GM23248 (cell line): Measurements from ENCODE around the gene CD47. TPM values are rescaled to one million over a fixed set of nuclear protein-coding genes. Genes with fewer than 3 reads are reported as not detected.

Source experiments
- DNase-seq: peaks from one replicate; pipeline ENCODE4 v3.0.0-alpha.2; 2015
- H2AFZ ChIP-seq: fragments of 200-600 bp; sonication (generic); 2 replicates; pipeline ENCODE4 v1.6.1; 2016; ENCODE audit warnings: antibody characterized with exemption
- H3F3A ChIP-seq: fragments of 200-600 bp; sonication (generic); 2 replicates; pipeline ENCODE4 v1.6.1; 2016; ENCODE audit warnings: mild to moderate bottlenecking, antibody characterized with exemption, mixed run types; ENCODE audit not compliant: insufficient read depth
- H3K27ac ChIP-seq: fragments of 200-600 bp; sonication (generic); 2 replicates; pipeline ENCODE4 v1.5.1; 2016; ENCODE audit warnings: mild to moderate bottlenecking
- H3K27me3 ChIP-seq: fragments of 200-600 bp; sonication (generic); replicated peaks from 2 replicates; pipeline ENCODE4 v1.6.1; 2016; ENCODE audit warnings: mild to moderate bottlenecking; ENCODE audit not compliant: insufficient read depth
- H3K36me3 ChIP-seq: fragments of 200-600 bp; sonication (generic); 2 replicates; pipeline ENCODE4 v1.6.1; 2016; ENCODE audit warnings: low read depth, mild to moderate bottlenecking
- H3K4me1 ChIP-seq: fragments of 200-600 bp; sonication (generic); 2 replicates; pipeline ENCODE4 v1.6.1; 2016; ENCODE audit warnings: mild to moderate bottlenecking; ENCODE audit not compliant: insufficient read depth
- H3K4me2 ChIP-seq: fragments of 200-600 bp; sonication (generic); one replicate; pipeline ENCODE4 v1.6.1; 2016; ENCODE audit warnings: mild to moderate bottlenecking; ENCODE audit not compliant: unreplicated experiment
- H3K4me3 ChIP-seq: fragments of 200-600 bp; sonication (generic); 2 replicates; pipeline ENCODE4 v1.5.1; 2016; ENCODE audit warnings: mild to moderate bottlenecking
- H3K79me2 ChIP-seq: fragments of 200-600 bp; sonication (generic); 2 replicates; pipeline ENCODE4 v1.6.1; 2016; ENCODE audit warnings: mild to moderate bottlenecking; ENCODE audit not compliant: insufficient read depth
- H3K9ac ChIP-seq: fragments of 200-600 bp; sonication (generic); 2 replicates; pipeline ENCODE4 v1.6.1; 2016; ENCODE audit warnings: mild to moderate bottlenecking
- H3K9me2 ChIP-seq: fragments of 200-600 bp; sonication (generic); 2 replicates; pipeline ENCODE4 v1.6.1; 2016; ENCODE audit warnings: mixed run types, mild to moderate bottlenecking, moderate library complexity; ENCODE audit not compliant: insufficient read depth
- H3K9me3 ChIP-seq: fragments of 200-600 bp; sonication (generic); one replicate; pipeline ENCODE4 v1.6.1; 2017; ENCODE audit warnings: low read depth
- H4K20me1 ChIP-seq: fragments of 200-600 bp; sonication (generic); 2 replicates; pipeline ENCODE4 v1.6.0; 2016; ENCODE audit not compliant: insufficient read depth
- EZH2 ChIP-seq: fragments of 200-600 bp; sonication (generic); IDR thresholded peaks from 2 replicates; pipeline ENCODE4 v1.6.1; 2018; ENCODE audit warnings: antibody characterized with exemption, mild to moderate bottlenecking; ENCODE audit not compliant: insufficient read depth, poor library complexity, severe bottlenecking
- EZH2phosphoT487 ChIP-seq: fragments of 200-600 bp; sonication (generic); IDR thresholded peaks from 2 replicates; pipeline ENCODE4 v1.6.1; 2018; ENCODE audit warnings: antibody characterized with exemption, moderate library complexity, mild to moderate bottlenecking, low read depth; ENCODE audit not compliant: insufficient read depth
- WGBS, 2 experiments: methylation state at CpG; one replicate each; pipeline ENCODE4 v1.1.6; 2015 to 2017; ENCODE audit warnings: low lambda C conversion rate in 2 of 2, low coverage in 1 of 2; ENCODE audit errors: missing lambda C conversion rate in 2 of 2; 5-methylcytosine and 5-hydroxymethylcytosine counted together
- in situ Hi-C: fragments of 300-500 bp; cut with MboI; formaldehyde crosslinking; loops from 2 replicates; pipeline ENCODE4 v1.15.0; 2020
- polyA plus RNA-seq: library from polyadenylated mRNA; unstranded; fragments of >200 nt; fragmentation: Nextera tagmentation; extraction: Ambion mirVana; gene quantifications from 2 replicates; pipeline ENCODE4 v1.2.1, GENCODE V29; 2016
- total RNA-seq: library from RNA; depleted of rRNA; stranded (reverse); fragments of >200 nt; shearing (Covaris generic); gene quantifications from 2 replicates; pipeline ENCODE4 v1.2.3, GENCODE V29; 2014

CD47 gene
- total and polyA plus RNA-seq, 2 experiments from 2014 or later: 97.3 to 120 TPM

DNA sequence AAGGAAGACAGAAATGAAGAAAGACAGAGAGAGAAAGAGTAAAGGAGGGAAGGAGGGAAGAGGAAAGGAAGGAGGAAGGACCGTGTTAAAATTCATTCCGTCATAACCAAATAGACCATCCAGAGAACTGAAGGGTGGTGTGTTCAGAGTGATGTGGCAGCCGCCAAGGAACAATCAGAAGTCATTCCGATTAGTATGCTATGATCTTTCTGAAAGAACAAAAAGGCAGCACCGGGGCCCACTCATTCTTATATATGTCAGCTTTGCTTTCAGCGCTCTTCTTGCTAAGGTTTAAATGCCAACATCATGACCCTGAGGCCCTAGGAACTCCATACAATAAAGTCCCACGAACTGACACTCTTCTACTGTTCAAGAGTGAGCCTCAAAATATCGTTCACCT lies 78.5 kb downstream of the CD47 start:
- H3K79me2 ChIP-seq: no peaks in the 10 kb centered on the region
- 0 out of 2 replicates have a peak, but pooled peaks cover 3% of the 10 kb centered on the region for H3F3A ChIP-seq
- no peak overlapping the region for H3K4me2 ChIP-seq
- no peaks in the 10 kb centered on the region for H3K9me3 ChIP-seq
- TF ChIP-seq EZH2: no peak
- TF ChIP-seq EZH2phosphoT487: no peak
- no peaks in the 10 kb centered on the region for H3K36me3 ChIP-seq
- no peaks in the 10 kb centered on the region for H3K9me2 ChIP-seq
- peaks cover 3% of the 10 kb centered on the region; the same call in 1 of the 2 replicates for H3K4me1 ChIP-seq
- DNase-seq: no peak
- H4K20me1 ChIP-seq: no peaks in the 10 kb centered on the region
- H3K27me3 ChIP-seq: no peaks in the 10 kb centered on the region; the same call in 1 of the 2 replicates
- H3K9ac ChIP-seq: no peak overlapping the region
- WGBS, 2 experiments: 83% methylated on average over 8 of the region's 8 CpGs
- H2AFZ ChIP-seq: no peak overlapping the region
- no peak overlapping the region for H3K27ac ChIP-seq
- in situ Hi-C loops: no loop called here
- no peak overlapping the region for H3K4me3 ChIP-seq

DNA sequence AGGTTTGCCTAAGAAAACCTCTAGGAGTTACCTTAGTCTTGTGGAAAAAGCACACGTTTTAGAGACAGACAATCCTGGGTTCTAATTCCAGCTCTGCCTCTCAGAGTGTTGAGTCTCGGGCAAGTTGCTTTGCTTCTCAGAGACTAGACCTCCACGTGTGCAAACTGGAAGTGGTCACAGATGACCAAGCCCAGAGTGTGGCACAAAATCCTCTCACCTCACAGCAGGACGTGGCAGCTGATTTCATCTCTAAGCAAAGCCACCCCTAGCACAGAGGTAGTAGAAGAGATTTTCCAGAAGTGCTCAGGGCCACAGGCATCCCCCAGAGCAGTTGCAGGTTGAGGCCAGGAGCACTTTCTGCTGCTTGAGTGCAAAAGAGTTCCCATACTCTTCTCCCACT lies 79.2 kb downstream of the CD47 start:
- no peaks in the 10 kb centered on the region for H3K9me3 ChIP-seq
- 0 out of 2 replicates have a peak, but pooled peaks cover 3% of the 10 kb centered on the region for H3F3A ChIP-seq
- H3K9me2 ChIP-seq: no peaks in the 10 kb centered on the region
- H3K27me3 ChIP-seq: no peaks in the 10 kb centered on the region; the same call in 1 of the 2 replicates
- H3K9ac ChIP-seq: no peak overlapping the region
- no peaks in the 10 kb centered on the region for H4K20me1 ChIP-seq
- no peak overlapping the region for H3K4me3 ChIP-seq
- H2AFZ ChIP-seq: no peak overlapping the region
- in situ Hi-C loops: no loop called here
- H3K27ac ChIP-seq: no peak overlapping the region
- no peak for DNase-seq
- TF ChIP-seq EZH2 (no peak), EZH2phosphoT487 (no peak)
- H3K79me2 ChIP-seq: no peaks in the 10 kb centered on the region
- no peaks in the 10 kb centered on the region for H3K36me3 ChIP-seq
- WGBS, 2 experiments: 59 to 69% methylated on average over 4 of the region's 4 CpGs
- H3K4me1 ChIP-seq: peaks cover 3% of the 10 kb centered on the region; the same call in 1 of the 2 replicates
- no peak overlapping the region for H3K4me2 ChIP-seq

DNA sequence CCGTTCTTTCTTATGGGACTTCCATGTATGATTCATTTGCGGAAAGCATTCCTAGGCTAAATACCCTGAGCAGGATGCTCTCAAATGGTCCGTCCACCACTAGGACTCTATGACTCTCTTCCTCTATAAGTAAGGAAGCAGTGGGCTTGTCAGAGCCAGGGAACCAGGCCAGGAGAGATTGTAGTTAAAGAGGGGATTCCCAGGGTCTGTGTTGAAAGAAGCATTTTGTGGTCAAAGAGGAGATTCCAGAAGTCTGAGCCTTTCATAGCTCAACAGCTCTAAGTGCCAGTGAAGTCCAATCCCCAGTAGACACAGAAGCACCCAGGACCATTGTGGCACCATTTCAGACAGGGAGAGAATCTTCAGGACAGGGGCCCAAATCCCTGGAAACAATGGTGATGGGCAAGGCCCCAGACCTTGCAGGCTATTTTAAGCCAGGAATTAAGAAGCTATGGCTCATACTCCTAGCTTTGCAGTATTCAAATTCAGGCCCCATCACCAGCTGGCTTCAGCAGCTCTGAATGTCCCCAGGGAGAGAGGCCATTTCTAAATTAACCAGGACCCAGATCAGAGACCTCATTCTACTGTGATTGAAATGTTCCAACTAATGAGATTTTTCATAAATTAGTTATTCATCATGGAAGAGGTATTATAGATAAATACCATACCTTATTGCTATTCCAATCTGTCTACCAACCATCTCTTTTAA lies 81.7 kb downstream of the CD47 start:
- in situ Hi-C loops: no loop called here

DNA sequence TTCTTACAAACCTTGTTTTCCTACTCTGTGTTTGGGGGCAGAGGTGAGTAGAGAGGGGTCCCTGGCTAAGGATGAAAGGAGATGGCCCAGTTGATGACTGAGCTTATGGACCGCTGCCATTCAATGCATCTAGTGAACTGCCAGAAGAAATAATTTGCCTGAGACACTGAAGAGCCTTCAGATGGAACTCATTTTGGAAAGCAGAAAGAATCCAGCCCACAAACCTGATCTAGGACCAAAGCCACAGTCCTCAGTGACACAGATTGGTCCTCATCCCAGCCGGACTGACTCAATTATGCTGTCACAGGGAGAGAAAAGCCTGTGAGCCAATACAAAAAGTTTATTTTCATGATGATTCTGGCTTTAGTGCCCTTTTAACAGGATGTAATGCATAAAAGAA lies 82.7 kb downstream of the CD47 start:
- Histone ChIP-seq H3K9ac (no peak overlapping the region), H4K20me1 (no peaks in the 10 kb centered on the region), H3K36me3 (no peaks in the 10 kb centered on the region), H3K4me2 (no peak overlapping the region), H3K27me3 (no peaks in the 10 kb centered on the region), H3K79me2 (no peaks in the 10 kb centered on the region), H3K27ac (no peak overlapping the region), H3K9me2 (no peaks in the 10 kb centered on the region), H3F3A (0 out of 2 replicates have a peak, but pooled peaks cover 3% of the 10 kb centered on the region), H3K9me3 (no peaks in the 10 kb centered on the region), H3K4me1 (peaks cover 3% of the 10 kb centered on the region; the same call in 1 of the 2 replicates), H3K4me3 (no peak overlapping the region), H2AFZ (no peak overlapping the region; the same call in 1 of the 2 replicates)
- TF ChIP-seq EZH2: no peak
- TF ChIP-seq EZH2phosphoT487: no peak
- 6 to 13% methylated on average over 2 of the region's 2 CpGs for WGBS, 2 experiments
- DNase-seq: peak; percentile 46
- in situ Hi-C loops: no loop called here

More for the DNA sequence above, 81.7 kb downstream of the CD47 start:
- no peaks in the 10 kb centered on the region for H3K9me2 ChIP-seq
- no peaks in the 10 kb centered on the region; the same call in 1 of the 2 replicates for H3K27me3 ChIP-seq
- DNase-seq: peak; percentile 49
- H2AFZ ChIP-seq: no peak overlapping the region
- H3K9ac ChIP-seq: no peak overlapping the region
- no peak overlapping the region for H3K27ac ChIP-seq
- no peaks in the 10 kb centered on the region for H3K9me3 ChIP-seq
- no peak overlapping the region for H3K4me2 ChIP-seq
- no peak overlapping the region for H3K4me3 ChIP-seq
- TF ChIP-seq EZH2phosphoT487 (no peak), EZH2 (no peak)
- 0 out of 2 replicates have a peak, but pooled peaks cover 3% of the 10 kb centered on the region for H3F3A ChIP-seq
- WGBS, 2 experiments: 92 to 99% methylated on average over 3 of the region's 3 CpGs
- H4K20me1 ChIP-seq: no peaks in the 10 kb centered on the region
- no peaks in the 10 kb centered on the region for H3K79me2 ChIP-seq
- H3K36me3 ChIP-seq: no peaks in the 10 kb centered on the region
- peaks cover 3% of the 10 kb centered on the region; the same call in 1 of the 2 replicates for H3K4me1 ChIP-seq
